OCI-LY7 (cell line): Measurements from ENCODE around the gene RAD51B. TPM values are rescaled to one million over a fixed set of nuclear protein-coding genes. Genes with fewer than 3 reads are reported as not detected.

Experiments used
- BruUV-seq: library from RNA; stranded (reverse); fragments of 400-500 nt; replicated peaks from 2 replicates; lab custom pipeline; 2021; lab: Mats Ljungman, UMichigan
- CTCF ChIA-PET: fragments of 300-600 bp; sonication (Branson Sonifier 250); formaldehyde crosslinking; loops from one replicate; lab custom pipeline; 2022; ENCODE audit warnings: antibody characterized with exemption; ENCODE audit not compliant: unreplicated experiment; lab: Charles Lee
- POLR2A ChIA-PET: fragments of 300-600 bp; sonication (Branson Sonifier 250); formaldehyde crosslinking; loops from one replicate; lab custom pipeline; 2022; ENCODE audit warnings: antibody characterized with exemption; lab: Charles Lee
- DNase-seq: peaks from one replicate; pipeline ENCODE4 v3.0.0-alpha.2; 2015; ENCODE audit warnings: low spot score
- H2AFZ ChIP-seq: fragments of 200-600 bp; sonication (generic), shearing (Covaris generic); 2 replicates; pipeline ENCODE4 v1.6.1; 2014; ENCODE audit warnings: mild to moderate bottlenecking, antibody characterized with exemption, low read length, moderate library complexity
- H3K27ac ChIP-seq: fragments of 200-600 bp; sonication (generic); 2 replicates; pipeline ENCODE4 v1.5.1; 2014; ENCODE audit warnings: mixed run types, low read depth, mild to moderate bottlenecking, moderate library complexity, low read length, inconsistent platforms; ENCODE audit not compliant: poor library complexity, severe bottlenecking
- H3K36me3 ChIP-seq: fragments of 200-600 bp; sonication (generic); 2 replicates; pipeline ENCODE4 v1.6.1; 2014; ENCODE audit warnings: mild to moderate bottlenecking, antibody characterized with exemption, low read length, moderate library complexity, mixed read lengths; ENCODE audit not compliant: insufficient read depth
- H3K4me1 ChIP-seq: fragments of 200-600 bp; sonication (generic); 2 replicates; pipeline ENCODE4 v1.5.1; 2014; ENCODE audit warnings: mild to moderate bottlenecking, low read length; ENCODE audit not compliant: insufficient read depth, poor library complexity, severe bottlenecking
- H3K4me2 ChIP-seq: fragments of 200-600 bp; sonication (generic); 2 replicates; pipeline ENCODE4 v1.6.1; 2014; ENCODE audit warnings: mild to moderate bottlenecking, low read length
- H3K4me3 ChIP-seq: fragments of 200-600 bp; sonication (generic); 2 replicates; pipeline ENCODE4 v1.5.1; 2014; ENCODE audit warnings: mild to moderate bottlenecking, low read depth, low read length; ENCODE audit not compliant: poor library complexity, severe bottlenecking
- H3K79me2 ChIP-seq: fragments of 200-600 bp; sonication (generic); 2 replicates; pipeline ENCODE4 v1.6.1; 2016; ENCODE audit warnings: low read depth, mild to moderate bottlenecking, low read length, moderate library complexity, mixed read lengths; ENCODE audit not compliant: insufficient read depth
- H3K9me2 ChIP-seq: fragments of 200-600 bp; sonication (generic); 2 replicates; pipeline ENCODE4 v1.6.1; 2016; ENCODE audit warnings: mild to moderate bottlenecking, low read length, mixed read lengths; ENCODE audit not compliant: insufficient read depth
- H3K9me3 ChIP-seq: fragments of 200-600 bp; sonication (generic); 2 replicates; pipeline ENCODE4 v1.6.1; 2014; ENCODE audit warnings: mild to moderate bottlenecking, mixed run types, low read length, mixed read lengths
- H4K20me1 ChIP-seq: fragments of 200-600 bp; sonication (generic); 2 replicates; pipeline ENCODE4 v1.6.1; 2014; ENCODE audit warnings: mild to moderate bottlenecking, antibody characterized with exemption, low read length, moderate library complexity, mixed read lengths; ENCODE audit not compliant: insufficient read depth
- CTCF ChIP-seq: fragments of 200-600 bp; sonication (generic); conservative IDR thresholded peaks from 2 replicates; pipeline ENCODE4 v1.5.1; 2014; ENCODE audit warnings: mild to moderate bottlenecking, antibody characterized with exemption, low read length, moderate library complexity, mixed read lengths
- EZH2phosphoT487 ChIP-seq: fragments of 200-600 bp; sonication (generic); IDR thresholded peaks from 2 replicates; pipeline ENCODE4 v1.6.1; 2018; ENCODE audit warnings: low read depth, borderline replicate concordance, mild to moderate bottlenecking, mixed run types, antibody characterized with exemption, low read length, moderate library complexity, mixed read lengths
- intact Hi-C: fragments of 100-400 bp; cut with micrococcal nuclease; formaldehyde crosslinking; loops from one replicate; pipeline ENCODE4 v1.10.0; 2022; ENCODE audit not compliant: unreplicated experiment
- total RNA-seq, 2 experiments: library from RNA; depleted of rRNA in 1 of 2; stranded (reverse); fragments of >200 nt in 1 of 2; shearing (Covaris generic) in 1 of 2; gene quantifications; 2 replicates each; pipeline ENCODE4 v1.2.3, GENCODE V29; 2014 to 2022

RAD51B gene
- total RNA-seq, 2 experiments from 2014 or later: 41.4 to 89.9 TPM

- Histone ChIP-seq H3K4me3 (no peak overlapping the region), H3K36me3 (no peaks in the 10 kb centered on the region), H3K4me2 (no peak overlapping the region), H3K4me1 (no peaks in the 10 kb centered on the region), H3K9me3 (no peaks in the 10 kb centered on the region; the same call in 1 of the 2 replicates), H2AFZ (no peak overlapping the region), H3K27ac (no peak overlapping the region), H3K79me2 (no peaks in the 10 kb centered on the region), H3K9me2 (no peaks in the 10 kb centered on the region), H4K20me1 (no peaks in the 10 kb centered on the region)
- ChIA-PET POLR2A (no interaction called here), CTCF (no interaction called here)
- no TSS peak for BruUV-seq
- DNase-seq: no peak
- intact Hi-C loops: no loop called here
- TF ChIP-seq CTCF (no peak), EZH2phosphoT487 (no peak)
Observed at GRCh38 chr14:67932708-67933246, 113.2 kb downstream of the RAD51B start.

- intact Hi-C loops: no loop called here
- H3K79me2 ChIP-seq: no peaks in the 10 kb centered on the region
- no peak overlapping the region for H3K4me2 ChIP-seq
- H2AFZ ChIP-seq: no peak overlapping the region
- no peak for TF ChIP-seq EZH2phosphoT487
- TF ChIP-seq CTCF: no peak
- CTCF ChIA-PET: no interaction called here
- no peaks in the 10 kb centered on the region for H3K4me1 ChIP-seq
- H3K9me2 ChIP-seq: no peaks in the 10 kb centered on the region
- no peak for DNase-seq
- no peaks in the 10 kb centered on the region for H3K36me3 ChIP-seq
- no peaks in the 10 kb centered on the region; the same call in 1 of the 2 replicates for H3K9me3 ChIP-seq
- H3K4me3 ChIP-seq: no peak overlapping the region
- BruUV-seq: no TSS peak
- no peak overlapping the region for H3K27ac ChIP-seq
- POLR2A ChIA-PET: interaction anchor here (1.1 kb wide), 1 partner anchor 12 kb away, joined by 3 read pairs; no protein-coding TSS in a partner anchor
- no peaks in the 10 kb centered on the region for H4K20me1 ChIP-seq
Observed at GRCh38 chr14:67933266-67933665, 113.7 kb downstream of the RAD51B start.

GRCh38 chr14:67934087-67934486, 114.5 kb downstream of the RAD51B start:
- no peaks in the 10 kb centered on the region for H3K4me1 ChIP-seq
- H3K27ac ChIP-seq: no peak overlapping the region
- H2AFZ ChIP-seq: no peak overlapping the region
- no peaks in the 10 kb centered on the region for H3K9me2 ChIP-seq
- ChIA-PET CTCF (no interaction called here), POLR2A (interaction anchor here (0.6 to 1.1 kb wide), 4 partner anchors 13 to 816 kb away, joined by 3 read pairs; no protein-coding TSS in a partner anchor)
- no peaks in the 10 kb centered on the region for H4K20me1 ChIP-seq
- intact Hi-C loops: loop anchor here (1.0 kb wide), 1 partner anchor 882 kb away; no protein-coding TSS in a partner anchor
- H3K36me3 ChIP-seq: no peaks in the 10 kb centered on the region
- no peaks in the 10 kb centered on the region for H3K79me2 ChIP-seq
- H3K4me2 ChIP-seq: no peak overlapping the region
- no TSS peak for BruUV-seq
- TF ChIP-seq EZH2phosphoT487 (no peak), CTCF (peak; percentile 90)
- DNase-seq: peak; percentile 73
- H3K4me3 ChIP-seq: no peak overlapping the region
- H3K9me3 ChIP-seq: no peaks in the 10 kb centered on the region; the same call in 1 of the 2 replicates
